HG03442 (cell line): ENCODE measurements around the gene LIMCH1.
"Not testable (repeated sequence)": the region's sequence is repeated elsewhere in the genome, so short reads cannot be mapped to it uniquely, and the experiment has no call there.

Experiments used
- ATAC-seq: cut with Tn5 transposase; IDR thresholded peaks from one replicate; pipeline ENCODE4 v1.9.1; 2021; ENCODE audit warnings: mild to moderate bottlenecking, moderate library complexity; ENCODE audit not compliant: unreplicated experiment

LIMCH1 gene

DNA sequence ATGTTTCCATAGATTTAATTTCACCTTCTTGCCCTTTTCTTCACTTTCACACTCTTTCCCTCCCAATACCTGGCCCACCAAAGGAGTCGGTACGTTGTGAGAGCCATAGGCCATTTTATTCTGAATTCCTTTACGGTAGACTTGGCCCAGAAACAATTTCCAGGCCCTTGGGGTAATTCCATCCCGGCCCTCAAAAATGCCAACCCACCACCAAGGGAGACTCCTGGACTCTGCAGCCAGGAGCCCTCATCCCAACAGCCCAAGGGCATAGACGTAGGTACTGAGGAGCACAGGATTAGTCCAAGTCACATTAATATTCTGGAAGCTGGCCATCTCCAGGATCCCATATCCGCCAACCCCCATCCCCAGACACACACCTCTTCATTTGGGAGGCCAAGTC, 102.9 kb downstream of the LIMCH1 start:
- no peak for ATAC-seq

DNA sequence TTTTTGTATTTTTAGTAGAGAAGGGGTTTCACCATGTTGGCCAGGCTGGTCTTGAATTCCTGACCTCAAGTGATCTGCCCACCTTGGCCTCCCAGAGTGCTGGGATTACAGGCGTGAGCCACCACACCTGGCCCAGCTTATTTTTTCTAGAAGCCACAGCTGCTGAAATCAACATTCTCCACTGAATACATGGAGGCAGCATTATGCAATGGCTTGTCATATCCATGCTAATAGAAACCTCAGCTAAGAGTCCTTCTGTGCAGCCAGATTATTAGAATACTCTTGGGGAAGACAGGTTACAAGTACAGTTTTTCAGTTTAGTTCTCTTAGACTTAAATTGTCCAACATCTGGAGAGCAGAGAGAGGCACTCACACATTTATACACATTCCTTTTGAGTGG, 104.8 kb downstream of the LIMCH1 start:
- not testable (repeated sequence) for ATAC-seq

DNA sequence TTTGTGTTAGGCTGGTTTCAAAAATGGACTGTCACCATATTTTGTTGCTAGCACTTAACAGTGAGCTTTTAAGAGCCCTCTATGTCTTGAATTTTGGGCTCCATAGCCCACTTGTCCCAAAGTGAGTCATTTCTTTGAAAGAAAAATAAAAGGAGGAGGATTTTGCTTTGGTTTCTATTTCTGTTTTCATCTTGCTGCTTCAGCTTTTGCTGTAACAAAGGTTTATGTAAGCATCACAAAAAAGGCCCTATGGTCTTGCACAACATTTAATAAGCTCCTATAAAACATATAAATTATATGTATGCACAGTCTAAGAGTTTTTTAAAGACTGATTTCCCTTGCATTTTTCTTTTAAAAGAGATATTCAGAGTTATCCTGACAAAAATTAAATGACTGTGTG, 105.4 kb downstream of the LIMCH1 start:
- ATAC-seq, result no peak

DNA sequence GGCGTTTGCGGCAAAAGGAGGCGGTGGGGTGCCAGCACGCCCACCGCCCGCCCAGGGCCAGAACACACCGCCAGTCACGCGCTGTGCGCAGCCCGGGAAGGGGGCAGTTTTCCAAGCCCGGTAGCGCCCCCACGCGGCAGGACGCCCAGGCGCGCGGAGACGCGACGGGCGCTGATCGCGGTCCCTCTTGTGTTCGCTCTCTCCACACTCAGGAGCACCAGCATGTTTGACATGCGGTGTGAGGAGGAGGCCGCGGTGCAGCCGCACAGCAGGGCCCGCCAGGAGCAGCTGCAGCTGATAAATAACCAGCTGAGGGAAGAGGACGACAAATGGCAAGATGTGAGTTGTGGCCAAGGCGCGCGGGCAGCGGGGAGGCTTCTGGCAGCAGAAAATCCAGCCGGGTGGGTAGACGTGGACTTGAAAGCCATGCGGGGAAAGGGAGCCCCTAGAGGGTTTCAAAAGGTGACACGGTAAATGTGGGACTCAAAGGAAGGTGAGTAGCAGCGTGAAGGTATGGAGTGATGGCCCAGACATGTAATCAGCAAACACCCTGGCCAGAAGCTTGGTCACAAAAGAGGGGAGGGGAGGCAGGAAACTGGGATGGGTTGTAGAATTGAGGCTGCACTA, 106.4 kb downstream of the LIMCH1 start:
- ATAC-seq, result no peak

DNA sequence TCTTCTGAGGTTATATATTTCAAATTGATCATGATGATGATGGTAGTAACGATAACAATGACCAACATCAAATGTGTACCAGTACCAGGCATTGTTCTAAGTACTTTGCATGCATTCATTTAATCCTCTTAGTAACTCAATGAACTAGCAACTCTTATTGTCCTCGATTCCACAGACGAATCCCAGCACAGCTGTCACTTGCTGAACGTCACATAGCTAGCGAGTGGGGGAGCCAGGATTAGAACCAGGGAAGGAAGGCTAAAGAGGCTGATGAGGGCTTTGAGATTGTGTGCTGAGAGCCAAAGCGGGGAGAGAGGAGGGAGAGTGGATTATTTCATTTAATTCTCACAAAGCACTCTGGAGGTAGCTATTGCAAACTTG, 106.9 kb downstream of the LIMCH1 start:
- no peak for ATAC-seq

DNA sequence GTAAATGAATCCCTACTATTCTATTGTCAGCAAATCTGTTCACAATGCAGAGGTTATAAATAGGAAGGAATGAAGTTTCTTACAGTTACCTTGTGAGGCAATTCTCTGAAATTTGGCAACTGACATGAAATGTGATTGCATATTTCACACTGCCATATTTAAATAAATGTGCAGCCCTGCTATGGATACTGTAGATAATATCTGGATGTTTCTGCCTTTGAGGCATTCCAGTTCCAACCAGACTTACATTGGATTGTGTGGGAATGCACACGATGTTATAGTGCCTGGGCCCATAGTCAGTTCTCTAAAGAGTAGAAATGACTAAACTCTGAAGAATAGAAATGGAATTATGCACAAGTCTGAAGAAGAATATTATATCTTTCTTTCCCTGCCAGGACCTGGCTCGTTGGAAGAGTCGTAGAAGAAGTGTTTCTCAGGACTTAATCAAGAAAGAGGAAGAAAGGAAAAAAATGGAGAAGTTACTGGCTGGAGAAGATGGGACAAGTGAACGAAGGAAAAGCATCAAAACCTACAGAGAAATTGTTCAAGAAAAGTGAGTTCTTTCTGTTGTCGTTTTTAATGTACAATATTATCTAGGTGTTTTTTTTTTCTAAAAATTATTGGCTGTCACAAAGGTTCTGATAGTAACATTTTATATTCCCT, 107.9 kb downstream of the LIMCH1 start:
- no peak for ATAC-seq

DNA sequence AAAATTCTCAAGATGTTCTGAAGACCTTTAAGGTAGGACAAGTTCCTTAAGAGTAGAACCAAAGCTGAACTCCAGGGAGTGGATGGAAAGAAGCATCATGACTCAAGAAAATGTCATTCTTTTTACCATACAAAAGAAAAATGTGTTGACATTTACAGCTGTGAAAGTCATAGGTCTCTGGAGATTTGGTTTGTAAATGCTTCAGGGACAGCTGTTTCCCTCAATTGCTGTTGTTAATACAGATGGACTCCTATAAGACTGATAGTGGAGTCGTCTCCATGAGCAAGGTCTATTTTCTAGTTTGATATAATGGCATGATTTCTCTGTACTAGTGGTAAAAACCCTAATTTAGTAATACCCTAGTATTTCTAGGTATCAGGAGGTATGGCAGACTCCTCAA, 108.9 kb downstream of the LIMCH1 start:
- no peak for ATAC-seq

DNA sequence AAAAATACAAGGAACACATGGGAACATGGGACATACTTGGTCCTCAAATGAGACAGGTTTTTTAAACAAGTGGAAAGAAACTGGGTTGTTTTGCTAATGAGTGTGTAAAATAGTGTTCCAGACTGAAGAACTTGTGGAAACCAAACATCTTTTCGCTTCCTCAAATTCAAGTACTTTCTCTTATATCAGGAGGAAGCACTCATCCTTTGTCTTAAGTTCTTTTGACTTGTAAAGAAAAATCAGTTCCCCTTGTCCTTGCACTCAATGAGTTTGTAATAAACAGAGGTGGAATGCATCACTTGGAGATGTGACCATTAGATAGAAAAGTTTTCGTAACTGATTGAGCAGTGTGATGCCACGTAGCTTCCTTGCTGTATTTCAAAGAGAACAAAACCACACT, 109.4 kb downstream of the LIMCH1 start:
- ATAC-seq, result no peak

DNA sequence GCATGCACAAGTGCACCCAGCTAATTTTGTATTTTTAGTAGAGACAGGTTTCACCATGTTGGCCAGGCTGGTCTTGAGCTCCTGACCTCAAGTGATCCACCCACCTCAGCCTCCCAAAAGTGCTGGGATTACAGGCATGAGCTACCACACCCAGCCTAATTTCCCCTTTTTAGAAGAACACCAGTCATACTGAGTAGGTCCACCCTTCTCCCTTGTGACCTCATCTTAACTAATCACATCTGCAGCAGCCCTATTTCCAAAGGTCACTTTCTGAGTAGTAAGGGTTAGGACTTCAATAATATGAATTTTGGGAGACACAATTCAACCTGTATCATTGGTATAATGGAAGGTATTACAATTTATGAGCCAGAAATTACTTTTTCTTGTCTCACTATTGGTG, 113.2 kb downstream of the LIMCH1 start:
- not testable (repeated sequence) for ATAC-seq

DNA sequence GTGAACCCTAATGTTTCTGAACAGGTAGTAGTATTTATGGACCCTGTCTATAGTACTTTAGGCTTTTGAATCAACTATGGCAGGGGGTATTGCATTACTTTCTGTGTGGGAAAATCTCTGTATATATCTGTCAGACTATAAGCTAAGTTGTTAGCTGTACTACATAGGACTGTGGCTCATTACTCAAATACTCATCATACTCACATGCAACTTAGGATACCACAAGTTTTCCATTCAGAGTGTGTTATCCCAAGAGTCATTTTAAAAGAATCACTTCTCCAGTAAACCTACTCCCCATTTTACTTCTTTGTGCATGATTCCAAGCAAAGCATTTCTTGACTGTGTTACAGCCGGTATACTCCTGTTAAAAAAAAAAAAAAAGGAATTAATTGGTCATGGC, 115.0 kb downstream of the LIMCH1 start:
- no peak for ATAC-seq

DNA sequence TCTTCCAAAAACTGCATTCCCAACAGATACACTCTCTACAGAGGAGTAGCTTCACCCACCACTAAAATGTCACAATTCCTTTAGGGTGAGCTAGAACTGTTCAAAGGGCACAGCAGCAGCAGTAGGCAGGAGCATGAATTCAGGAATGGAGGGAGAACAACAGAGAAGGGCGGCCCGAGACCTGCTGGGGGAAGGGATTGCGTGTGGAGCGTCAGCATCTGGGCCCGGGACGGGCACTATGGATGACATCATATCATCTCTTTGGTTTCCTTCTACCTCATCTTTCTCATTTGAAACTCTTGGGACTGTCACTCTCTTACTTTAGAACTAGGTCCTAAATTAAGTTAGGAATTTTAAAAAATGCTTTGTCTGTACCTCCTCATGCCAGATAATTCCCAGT, 115.6 kb downstream of the LIMCH1 start:
- no peak for ATAC-seq

DNA sequence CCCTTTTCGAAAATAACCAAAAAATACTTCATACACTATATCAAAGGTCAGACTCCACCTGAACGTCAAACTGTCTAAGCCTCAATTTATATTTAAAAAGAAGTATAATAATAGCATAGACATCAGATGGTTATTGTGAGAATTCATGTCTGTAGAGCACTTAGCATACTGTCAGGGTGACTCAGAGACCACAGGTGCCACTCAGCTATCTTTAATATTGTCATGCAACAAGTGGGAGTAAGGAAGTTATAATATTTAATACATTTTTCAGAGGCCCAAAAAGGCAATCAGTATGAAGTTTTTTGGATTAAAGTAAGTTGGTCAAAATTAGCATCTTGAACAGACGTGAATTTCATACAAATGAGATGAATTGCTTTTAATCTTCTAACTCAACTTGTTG, 117.2 kb downstream of the LIMCH1 start:
- no peak for ATAC-seq

DNA sequence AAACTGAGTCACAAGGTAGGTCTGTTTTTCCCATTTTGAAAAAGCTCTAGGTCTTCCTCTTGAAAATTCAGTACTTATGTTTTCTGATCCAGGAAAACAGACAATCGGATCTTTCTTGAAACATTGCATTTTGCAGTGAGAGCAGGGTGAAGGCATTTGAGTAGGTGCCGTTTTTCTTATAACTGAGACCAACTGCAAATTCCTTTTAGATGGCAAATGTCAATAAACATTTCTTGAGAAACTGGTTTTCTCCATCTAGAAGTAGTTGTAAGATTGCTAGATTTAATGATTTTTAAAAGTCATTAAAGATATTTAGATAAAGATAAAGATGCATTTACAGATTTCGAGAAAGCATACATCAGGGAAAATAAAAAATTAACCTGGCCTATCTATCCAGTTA, 118.1 kb downstream of the LIMCH1 start:
- no peak for ATAC-seq

DNA sequence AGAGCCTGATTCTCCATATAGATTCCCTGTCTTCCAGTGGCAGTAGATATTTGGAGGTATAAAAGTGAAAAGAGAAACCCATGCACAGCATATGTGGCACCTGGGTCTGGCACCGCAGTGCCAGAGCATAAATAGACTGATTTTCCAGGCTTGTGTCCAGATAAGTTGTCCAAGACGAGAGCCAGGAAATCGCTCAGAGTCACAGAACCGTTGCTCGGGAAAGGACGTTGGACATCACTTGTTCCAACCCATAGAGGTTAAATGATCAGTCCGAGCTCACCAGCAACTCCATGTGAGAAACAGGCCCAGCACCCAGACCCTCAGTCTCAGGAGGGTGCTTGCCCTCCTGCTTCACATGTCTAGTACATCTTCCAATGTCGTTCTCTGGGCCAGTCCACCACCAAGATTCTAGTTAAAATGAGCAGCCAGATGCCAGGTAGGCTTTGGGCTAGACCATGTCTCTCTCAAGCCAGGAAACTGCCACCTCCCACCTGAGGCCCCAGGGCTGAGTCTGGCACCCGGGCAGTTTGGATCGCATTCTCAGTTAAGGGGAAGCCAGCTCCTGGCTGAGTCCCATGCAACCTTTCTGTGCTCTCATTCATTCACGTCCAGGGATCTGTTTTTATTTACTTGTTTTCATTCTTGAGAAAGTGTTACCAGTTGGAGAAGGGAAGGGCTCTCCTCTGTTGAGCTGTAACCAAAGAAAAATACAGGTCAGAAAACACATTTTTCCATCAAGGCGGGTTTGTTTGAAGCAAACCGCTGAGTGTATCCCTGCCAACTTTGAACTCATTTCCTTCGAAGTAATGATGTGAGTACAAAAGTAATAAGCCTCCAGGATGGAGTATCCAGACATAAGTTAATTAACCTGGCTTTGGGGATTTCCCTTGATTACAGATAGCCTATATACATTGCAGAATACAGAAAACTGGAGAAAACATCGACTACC, 118.9 kb downstream of the LIMCH1 start:
- no peak for ATAC-seq

DNA sequence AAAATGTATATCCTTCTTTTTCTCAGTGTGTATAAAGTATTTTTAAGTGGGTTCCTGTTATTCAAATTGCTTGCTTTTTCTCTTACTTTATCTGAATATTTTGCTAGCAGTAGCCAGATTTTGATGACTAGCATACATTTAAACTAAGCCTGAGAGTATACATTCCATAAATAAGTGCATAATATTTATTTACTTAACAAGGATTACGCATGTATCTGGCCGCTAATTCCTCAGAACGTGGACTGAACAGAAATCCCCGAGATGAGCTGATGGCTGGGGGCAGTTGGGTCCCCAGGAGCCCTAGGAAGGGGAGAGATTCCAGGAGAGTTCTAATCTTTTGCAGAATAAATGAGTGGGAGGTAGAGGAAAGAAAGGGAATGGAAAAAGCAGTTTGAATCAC, 119.6 kb downstream of the LIMCH1 start:
- no peak for ATAC-seq

DNA sequence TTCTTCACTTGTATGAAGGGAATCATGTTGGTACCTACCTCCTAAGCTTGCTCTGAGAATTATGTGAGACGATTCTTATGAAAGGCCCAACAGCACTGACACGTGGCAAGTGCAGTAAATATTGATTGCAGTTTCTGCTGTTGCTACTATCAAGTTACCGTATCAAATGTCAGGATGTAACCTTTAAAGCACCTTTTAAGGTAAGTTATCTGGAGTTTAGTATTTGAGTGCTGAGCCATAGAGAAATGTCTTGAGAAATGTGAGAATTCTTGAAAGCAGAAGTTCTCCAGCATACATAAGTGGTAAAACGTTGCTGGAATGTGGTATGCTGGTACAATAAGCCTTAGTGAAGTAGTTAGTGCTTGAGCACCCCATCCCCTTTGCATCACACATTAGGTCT, 120.2 kb downstream of the LIMCH1 start:
- no peak for ATAC-seq

DNA sequence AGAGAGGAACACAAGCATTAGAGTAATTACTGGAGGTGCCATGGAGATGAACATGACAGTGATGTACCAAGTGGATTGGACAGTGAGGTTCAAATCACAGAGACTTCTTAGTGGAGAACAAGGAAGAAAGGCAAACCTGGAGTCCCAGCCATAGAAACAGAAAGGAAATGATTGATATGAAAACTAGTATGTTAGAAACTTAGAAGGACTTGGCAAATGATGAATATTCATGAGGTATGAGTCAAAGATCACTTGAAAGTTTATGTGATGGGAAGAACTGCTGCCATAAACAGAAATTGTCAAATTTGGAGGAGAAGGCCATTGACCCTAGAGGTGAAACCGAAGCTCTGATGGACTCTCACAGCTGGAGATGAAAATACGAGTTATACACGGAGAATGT, 122.4 kb downstream of the LIMCH1 start:
- no peak for ATAC-seq

DNA sequence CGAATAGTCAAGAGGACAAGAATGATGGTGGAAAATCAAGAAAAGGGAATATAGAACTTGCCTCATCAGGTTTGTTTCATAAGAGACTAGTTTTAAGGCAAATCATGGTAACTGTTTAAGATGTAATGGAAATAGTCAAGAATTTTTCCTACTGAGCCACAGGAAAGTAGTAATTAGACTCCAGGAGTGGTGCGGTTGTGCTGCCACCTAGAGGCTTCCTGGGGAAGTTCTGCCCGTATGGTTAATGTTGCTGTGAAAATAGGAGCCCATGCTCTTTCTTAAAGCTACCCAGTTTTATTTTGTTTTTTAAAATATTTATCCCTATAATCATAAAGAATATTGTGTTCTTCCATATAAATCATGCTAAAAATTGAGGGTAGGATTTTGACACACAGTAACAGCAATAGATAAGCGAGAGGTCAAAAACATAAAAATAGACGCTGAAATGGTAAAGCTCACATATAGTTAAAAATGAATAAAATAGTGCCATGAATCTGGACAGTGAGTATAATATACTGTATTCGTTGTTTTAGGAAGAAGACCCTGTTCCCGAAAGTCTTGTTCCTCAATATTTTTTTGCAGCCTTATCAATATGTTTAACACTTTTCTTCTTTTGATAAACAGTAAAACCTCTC, 123.6 kb downstream of the LIMCH1 start:
- peak; percentile 61 for ATAC-seq

DNA sequence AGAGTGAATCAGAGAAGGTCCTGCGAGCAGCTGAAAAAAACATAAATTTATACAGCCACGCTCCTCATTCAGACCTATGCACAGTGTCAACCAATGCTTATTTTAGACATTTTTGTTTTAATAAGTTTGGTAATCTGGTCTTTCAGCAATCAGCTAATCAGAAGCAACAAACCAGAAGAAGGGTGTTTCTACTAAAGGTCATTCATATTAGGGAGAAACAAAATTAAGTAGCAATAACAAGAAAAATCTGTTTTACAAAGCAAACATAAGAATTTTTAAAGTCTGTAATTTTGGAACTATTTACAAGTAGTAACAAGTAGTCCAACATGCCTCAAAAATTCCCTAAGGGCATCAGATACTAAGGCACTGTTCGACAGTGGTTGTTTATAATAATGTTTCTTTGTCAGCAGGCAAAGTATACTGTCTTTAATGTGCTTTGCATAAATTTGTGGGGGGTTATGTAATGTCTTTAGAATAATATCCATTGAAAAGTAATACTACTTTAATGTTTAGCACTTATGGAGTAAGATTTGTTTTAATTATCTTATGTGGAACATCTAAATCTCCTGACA, 127.8 kb downstream of the LIMCH1 start:
- ATAC-seq, result no peak

DNA sequence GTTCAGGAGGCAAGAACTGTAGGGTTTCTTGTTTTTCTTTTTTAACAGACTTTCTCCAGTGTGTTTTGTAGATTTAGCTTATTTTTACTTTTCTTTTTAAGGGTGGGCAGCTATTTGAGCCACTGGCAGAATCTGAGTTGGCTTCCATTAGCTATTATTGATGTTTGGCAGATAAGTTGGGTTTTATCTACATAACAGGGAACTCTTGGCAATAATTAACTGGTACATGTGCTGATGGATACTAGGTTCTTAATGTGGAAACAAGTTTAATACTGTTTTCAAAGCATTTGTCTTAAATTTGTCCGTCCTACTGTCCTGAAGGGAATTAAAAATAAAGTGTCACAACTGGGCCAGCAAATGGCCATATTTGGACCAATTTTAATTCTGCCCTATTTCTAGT, 130.1 kb downstream of the LIMCH1 start:
- no peak for ATAC-seq

DNA sequence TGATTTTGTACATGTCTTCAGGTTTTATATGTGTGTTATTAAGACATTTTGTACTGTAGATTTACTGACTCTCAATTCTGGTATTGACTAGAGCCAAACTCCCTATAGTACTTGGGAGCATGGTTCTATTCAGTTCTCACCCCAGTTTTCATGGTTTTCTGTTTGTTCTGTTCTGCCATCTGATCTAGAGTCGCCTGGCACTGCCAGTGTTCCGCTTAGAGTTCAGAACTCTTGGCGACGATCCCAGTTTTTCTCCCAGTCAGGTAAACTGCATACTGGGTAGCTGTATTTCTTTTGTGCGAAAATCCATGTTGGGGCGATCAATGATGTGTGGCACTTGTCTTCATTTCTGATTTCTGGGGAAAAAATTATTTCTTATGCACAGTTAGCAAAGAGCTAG, 132.6 kb downstream of the LIMCH1 start:
- no peak for ATAC-seq
